NCI-H2196 (cell line): Measurements from ENCODE around the gene RIC1.
"Not testable (repeated sequence)": the region's sequence is repeated elsewhere in the genome, so short reads cannot be mapped to it uniquely, and the experiment has no call there.

Experiments
- DNase-seq: peaks from one replicate; lab custom pipeline; 2025; ENCODE audit not compliant: unreplicated experiment; lab: John Stamatoyannopoulos, UW

The RIC1 gene

GRCh38 chr9:5670079-5670478, 41.2 kb downstream of the RIC1 start:
- DNase-seq, result no peak

DNA sequence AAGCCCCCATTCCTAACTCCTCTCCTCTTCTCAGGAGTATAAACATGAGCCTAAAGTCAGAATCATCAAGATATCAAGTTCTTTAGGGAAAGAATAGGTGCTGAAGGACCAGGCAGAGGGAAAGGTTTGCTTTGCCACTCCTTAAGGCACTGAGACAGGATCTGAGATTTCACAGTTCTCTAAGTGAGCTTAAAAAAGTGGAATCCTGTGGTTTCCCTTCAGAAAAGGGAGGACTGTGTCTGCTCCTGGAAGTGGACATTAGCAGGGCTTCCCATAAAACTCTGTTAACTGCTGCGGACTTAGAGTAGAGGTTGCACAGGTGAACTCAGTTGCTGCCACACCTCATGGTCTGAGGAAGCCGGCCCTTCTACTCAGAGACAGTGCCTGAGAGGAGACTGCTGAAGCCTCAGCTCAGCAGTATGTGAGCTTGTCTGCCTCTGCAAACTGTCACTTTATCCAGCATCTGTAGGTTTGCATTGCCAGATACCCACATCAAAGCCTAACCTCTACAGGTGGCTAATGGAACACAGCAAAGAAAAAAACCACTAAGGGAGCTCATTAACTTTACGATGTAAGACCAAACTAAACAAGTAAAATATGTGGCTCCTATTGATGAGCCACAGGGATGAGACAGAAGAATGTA, 42.9 kb downstream of the RIC1 start:
- DNase-seq, result peak; percentile 47

- DNase-seq, result not testable (repeated sequence)
Observed at GRCh38 chr9:5675046-5675445, 46.1 kb downstream of the RIC1 start.

- not testable (repeated sequence) for DNase-seq
Observed at GRCh38 chr9:5683591-5683990, 54.7 kb downstream of the RIC1 start.

- no peak for DNase-seq
Observed at GRCh38 chr9:5684101-5684500, 55.2 kb downstream of the RIC1 start.

GRCh38 chr9:5688109-5688508, 59.2 kb downstream of the RIC1 start:
- peak; percentile 60 for DNase-seq

DNA sequence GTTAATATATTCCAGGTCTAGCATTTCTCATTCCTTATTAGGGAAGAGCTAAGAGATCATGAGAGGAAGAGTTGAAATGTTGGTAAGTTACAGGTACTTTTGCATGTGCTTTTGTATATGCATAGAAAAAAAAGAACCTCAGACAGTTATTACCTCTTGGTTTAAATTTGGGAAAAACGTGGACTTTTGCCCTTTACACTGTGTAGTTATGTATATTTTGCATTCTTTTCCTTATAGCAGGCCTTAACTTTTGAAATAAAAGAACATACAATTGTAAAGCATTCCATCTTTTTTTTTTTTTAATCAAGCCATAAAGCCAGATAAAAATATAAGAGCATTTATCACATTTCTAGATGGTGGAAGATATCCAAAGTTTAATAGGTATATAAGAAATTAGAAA, 61.4 kb downstream of the RIC1 start:
- no peak for DNase-seq

GRCh38 chr9:5695860-5696259, 67.0 kb downstream of the RIC1 start:
- DNase-seq, result no peak

- DNase-seq, result no peak
Observed at GRCh38 chr9:5696884-5697283, 68.0 kb downstream of the RIC1 start.

DNA sequence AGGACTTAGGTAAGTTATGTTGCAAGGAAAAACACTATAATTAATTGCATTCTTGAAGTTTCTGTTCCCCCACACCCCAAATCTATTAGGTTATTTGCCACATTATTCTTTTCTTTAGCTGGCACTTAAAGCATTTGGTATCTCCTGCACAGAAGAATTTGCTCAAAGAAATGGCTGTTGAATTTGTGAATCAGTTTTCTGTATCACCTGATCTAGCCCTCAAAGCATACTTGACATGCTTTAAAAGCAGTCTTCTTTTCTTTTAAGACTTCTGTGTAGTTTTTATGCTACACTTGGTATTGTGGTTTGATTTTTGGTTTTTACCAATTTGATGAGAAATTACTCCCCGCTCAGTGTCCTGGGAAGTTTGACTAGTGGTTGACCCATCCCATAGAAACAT, 69.1 kb downstream of the RIC1 start:
- DNase-seq, result no peak

DNA sequence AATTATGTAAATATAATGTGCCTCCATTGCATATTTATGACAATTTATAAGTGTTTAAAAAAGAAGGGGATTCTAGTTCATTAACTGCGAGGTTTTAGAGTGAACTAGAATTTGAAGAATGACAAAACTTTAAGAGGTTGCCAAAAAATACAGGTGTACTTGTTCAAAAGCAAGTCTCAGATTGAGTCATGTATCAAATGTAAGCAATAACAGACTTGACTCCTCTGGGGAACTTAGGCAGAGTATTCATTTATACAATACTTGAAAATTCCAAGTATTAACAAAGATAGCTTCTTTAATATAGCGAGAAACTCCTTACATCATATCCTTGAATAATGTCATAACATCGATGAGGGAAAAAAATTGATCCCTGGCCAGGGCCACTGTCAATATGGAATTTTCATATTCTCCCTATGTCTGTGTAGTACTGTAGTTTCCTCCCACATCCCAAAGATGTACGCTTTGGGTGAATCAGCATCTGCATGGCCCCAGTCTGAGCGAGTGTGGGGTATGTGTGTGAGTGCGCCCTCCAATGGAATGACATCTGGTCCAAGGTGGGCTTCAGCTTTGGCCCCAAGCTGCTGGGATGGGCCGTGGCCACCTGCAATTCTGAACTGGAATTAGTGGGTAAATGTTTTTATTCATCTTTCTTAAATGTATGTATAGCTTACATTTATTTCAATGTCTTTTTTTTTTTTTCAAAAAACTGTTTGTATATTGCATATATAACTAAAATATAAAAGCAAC, 70.1 kb downstream of the RIC1 start:
- no peak for DNase-seq

- DNase-seq, result no peak
Observed at GRCh38 chr9:5708414-5708813, 79.5 kb downstream of the RIC1 start.

- DNase-seq, result no peak
Observed at GRCh38 chr9:5712651-5713390, 83.9 kb downstream of the RIC1 start.

GRCh38 chr9:5714501-5715401, 85.8 kb downstream of the RIC1 start:
- DNase-seq, result peak; percentile 55

- DNase-seq, result no peak
Observed at GRCh38 chr9:5715548-5716127, 86.7 kb downstream of the RIC1 start.

DNA sequence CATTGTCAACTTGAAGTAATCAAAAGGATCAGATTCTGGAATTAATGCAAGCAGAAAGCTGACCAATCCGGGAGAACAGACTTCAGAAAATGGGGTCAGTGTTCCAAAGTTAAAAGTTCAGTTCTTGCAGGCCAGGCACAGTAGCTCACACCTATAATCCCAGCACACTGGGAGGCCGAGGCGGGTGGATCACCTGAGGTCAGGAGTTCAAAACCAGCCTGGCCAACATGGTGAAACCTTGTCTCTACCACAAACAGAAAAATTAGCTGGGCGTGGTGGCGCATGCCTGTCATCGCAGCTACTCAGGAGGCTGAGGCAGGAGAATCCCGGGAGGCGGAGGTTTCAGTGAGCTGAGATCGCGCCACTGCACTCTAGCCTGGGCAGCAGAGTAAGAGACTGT, 88.5 kb downstream of the RIC1 start:
- not testable (repeated sequence) for DNase-seq

- no peak for DNase-seq
Observed at GRCh38 chr9:5718296-5719032, 89.6 kb downstream of the RIC1 start.

DNA sequence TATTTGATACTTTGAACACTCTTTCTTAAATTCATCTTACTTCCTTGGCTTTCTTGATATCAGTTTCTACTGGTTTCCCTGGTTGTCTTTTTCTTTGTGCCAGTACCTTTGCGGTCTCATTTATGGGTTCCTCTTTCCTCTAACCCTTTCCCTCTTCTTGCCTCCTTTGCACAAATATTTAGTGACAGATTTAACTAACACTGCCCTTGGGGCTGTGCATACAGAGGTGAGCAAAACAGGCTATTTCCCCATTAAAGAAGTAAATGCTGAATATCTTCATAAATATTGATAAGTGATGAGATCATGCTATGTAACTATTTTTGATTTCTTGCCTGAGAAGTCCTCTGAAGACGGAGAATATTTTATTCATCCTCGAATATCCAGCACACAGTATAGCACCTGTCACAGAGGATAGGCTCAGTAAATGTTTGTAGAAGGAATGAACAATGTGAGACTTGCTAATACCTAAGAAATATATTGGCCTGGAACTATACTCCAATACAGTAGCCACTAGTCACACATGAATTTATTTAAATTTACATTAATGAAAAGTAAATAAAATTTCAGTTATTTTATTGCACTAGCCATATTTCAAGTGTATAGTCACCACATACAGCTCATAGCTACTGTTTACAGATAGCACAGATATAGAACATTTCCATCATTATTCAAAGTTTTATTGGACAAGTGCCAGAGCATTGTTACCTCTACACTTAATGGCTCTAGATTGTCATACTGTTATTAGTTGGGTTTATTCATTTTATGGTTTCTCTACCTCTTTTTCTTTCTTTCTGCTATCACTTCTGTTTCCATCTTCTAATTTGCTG, 90.4 kb downstream of the RIC1 start:
- DNase-seq, result no peak

DNA sequence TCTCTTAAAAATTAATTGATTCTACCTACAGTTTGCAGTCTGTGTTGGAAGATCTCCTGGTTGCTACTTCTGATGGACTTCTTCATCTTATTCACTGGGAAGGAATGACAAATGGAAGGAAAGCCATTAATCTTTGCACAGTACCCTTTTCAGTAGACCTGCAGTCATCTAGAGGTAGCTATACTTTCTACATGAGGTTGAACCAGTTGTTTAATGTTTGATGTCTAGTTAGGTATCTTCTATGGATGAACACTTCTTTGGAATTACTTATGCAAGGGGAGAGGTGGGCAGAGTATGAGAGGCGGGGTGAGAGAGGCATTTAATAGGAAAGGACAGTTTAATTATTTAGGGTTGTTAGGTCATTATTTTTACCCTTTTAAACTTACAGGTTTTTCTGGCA, 91.2 kb downstream of the RIC1 start:
- no peak for DNase-seq
